Measurements from ENCODE around the gene PKHD1. TPM values are rescaled to one million over a fixed set of nuclear protein-coding genes. Genes with fewer than 3 reads are reported as not detected.

The PKHD1 gene
- total RNA-seq, 2 donors from 2014 or later = 0.20 TPM

- no peaks in the 10 kb centered on the region for H3K36me3 Mint-ChIP-seq (ENCODE audit: low read depth)
- no peaks in the 10 kb centered on the region for H3K9me3 Mint-ChIP-seq
- H3K27me3 Mint-ChIP-seq (ENCODE audit: insufficient read depth) = no peaks in the 10 kb centered on the region
- Histone ChIP-seq H3K27ac (ENCODE audit: low read depth, low read length) (no peak overlapping the region), H3K4me3 (ENCODE audit: low read length) (peak overlapping the region; percentile 19), H3K9ac (ENCODE audit: extremely low read depth, low read length, poor library complexity, severe bottlenecking) (no peak overlapping the region), H3K9me3 (ENCODE audit: control insufficient read depth, low read length) (no peaks in the 10 kb centered on the region), H3K4me1 (ENCODE audit: control insufficient read depth, insufficient read depth, low read length) (peaks cover 9% of the 10 kb centered on the region), H3K36me3 (ENCODE audit: control insufficient read depth, insufficient read depth, low read length) (no peaks in the 10 kb centered on the region), H3K27me3 (ENCODE audit: control insufficient read depth, insufficient read depth, low read length, poor library complexity, severe bottlenecking) (no peaks in the 10 kb centered on the region)
- peaks cover 24% of the 10 kb centered on the region for H3K4me1 Mint-ChIP-seq
- no peak overlapping the region for H3K4me3 Mint-ChIP-seq
- no peak for DNase-seq
- TF ChIP-seq CTCF (conservative IDR thresholded peaks at IDR 0.05) = no peak
- WGBS, 2 experiments (ENCODE audit: insufficient coverage in 1 of 2, insufficient read length in 1 of 2) = 38 to 70% methylated on average over 1 of the region's 1 CpG
- peak overlapping the region; percentile 24 for H3K27ac Mint-ChIP-seq
Observed at GRCh38 chr6:51995214-51995755, 92.1 kb downstream of the PKHD1 start.

GRCh38 chr6:51992876-51993275 lies 94.5 kb downstream of the PKHD1 start:
- Histone ChIP-seq H3K4me3 (ENCODE audit: low read length) (no peak overlapping the region), H3K27ac (ENCODE audit: low read depth, low read length) (no peak overlapping the region), H3K4me1 (ENCODE audit: control insufficient read depth, insufficient read depth, low read length) (peaks cover 9% of the 10 kb centered on the region), H3K36me3 (ENCODE audit: control insufficient read depth, insufficient read depth, low read length) (no peaks in the 10 kb centered on the region), H3K9me3 (ENCODE audit: control insufficient read depth, low read length) (no peaks in the 10 kb centered on the region), H3K9ac (ENCODE audit: extremely low read depth, low read length, poor library complexity, severe bottlenecking) (no peak overlapping the region), H3K27me3 (ENCODE audit: control insufficient read depth, insufficient read depth, low read length, poor library complexity, severe bottlenecking) (no peaks in the 10 kb centered on the region)
- no peak for DNase-seq
- Mint-ChIP-seq H3K27me3 (ENCODE audit: insufficient read depth) (no peaks in the 10 kb centered on the region), H3K36me3 (ENCODE audit: low read depth) (no peaks in the 10 kb centered on the region), H3K9me3 (no peaks in the 10 kb centered on the region), H3K27ac (no peak overlapping the region), H3K4me3 (no peak overlapping the region), H3K4me1 (peaks cover 24% of the 10 kb centered on the region)
- WGBS, 2 experiments (ENCODE audit: insufficient coverage in 1 of 2, insufficient read length in 1 of 2) = 82 to 94% methylated on average over 2 to 3 of the region's 3 CpGs
- TF ChIP-seq CTCF (conservative IDR thresholded peaks at IDR 0.05) = no peak

- no peaks in the 10 kb centered on the region for H3K9me3 Mint-ChIP-seq
- WGBS, 2 experiments (ENCODE audit: insufficient coverage in 1 of 2, insufficient read length in 1 of 2) = 100% methylated on average over 1 of the region's 1 CpG
- Histone ChIP-seq H3K4me3 (ENCODE audit: low read length) (no peak overlapping the region), H3K27me3 (ENCODE audit: control insufficient read depth, insufficient read depth, low read length, poor library complexity, severe bottlenecking) (no peaks in the 10 kb centered on the region), H3K4me1 (ENCODE audit: control insufficient read depth, insufficient read depth, low read length) (peaks cover 6% of the 10 kb centered on the region), H3K9ac (ENCODE audit: extremely low read depth, low read length, poor library complexity, severe bottlenecking) (no peak overlapping the region), H3K9me3 (ENCODE audit: control insufficient read depth, low read length) (no peaks in the 10 kb centered on the region), H3K27ac (ENCODE audit: low read depth, low read length) (no peak overlapping the region), H3K36me3 (ENCODE audit: control insufficient read depth, insufficient read depth, low read length) (no peaks in the 10 kb centered on the region)
- no peak overlapping the region for H3K27ac Mint-ChIP-seq
- H3K36me3 Mint-ChIP-seq (ENCODE audit: low read depth) = no peaks in the 10 kb centered on the region
- H3K27me3 Mint-ChIP-seq (ENCODE audit: insufficient read depth) = no peaks in the 10 kb centered on the region
- H3K4me1 Mint-ChIP-seq = peaks cover 23% of the 10 kb centered on the region
- DNase-seq = no peak
- no peak for TF ChIP-seq CTCF (conservative IDR thresholded peaks at IDR 0.05)
- H3K4me3 Mint-ChIP-seq = no peak overlapping the region
Observed at GRCh38 chr6:51989789-51990188, 97.6 kb downstream of the PKHD1 start.
